ENCODE data around the gene RPRD1B. TPM values are rescaled to one million over a fixed set of nuclear protein-coding genes. Genes with fewer than 3 reads are reported as not detected.
A peak's percentile ranks its signal among the peaks of the same experiment; 100 is the strongest.

Gene RPRD1B
- polyA plus RNA-seq (2012; ENCODE audit: insufficient read depth, insufficient read length, low read depth): 23.5 TPM

GRCh38 chr20:38033330-38034107, at the start of gene RPRD1B, which contains the start of gene TTI1:
RPRD1B (plus strand) TSS chr20:38033746; CDS start chr20:38033948, 202 bp downstream.
TTI1 (minus strand) TSS chr20:38033456; CDS start chr20:38013816, 19,640 bp downstream.
- Histone ChIP-seq H3K36me3 (peaks cover 23% of the 10 kb centered on the region), H3K4me3 (ENCODE audit: low read depth, low read length) (peak within 1 kb of the TSS; percentile 98), H3K4me1 (no peaks in the 10 kb centered on the region; the same call in 1 of the 2 replicates), H3K27me3 (no peaks in the 10 kb centered on the region), H3K9me3 (no peaks in the 10 kb centered on the region)
- no peak for TF ChIP-seq CTCF (IDR thresholded peaks at IDR 0.05; ENCODE audit: low read depth, low read length)
- DNase-seq: peak; percentile 91

- DNase-seq: peak; percentile 56
- Histone ChIP-seq H3K27me3 (no peaks in the 10 kb centered on the region), H3K9me3 (peaks cover 4% of the 10 kb centered on the region; the same call in 1 of the 2 replicates), H3K4me1 (peaks cover 39% of the 10 kb centered on the region), H3K4me3 (ENCODE audit: low read depth, low read length) (no peak overlapping the region), H3K36me3 (peaks cover 4% of the 10 kb centered on the region)
- no peak for TF ChIP-seq CTCF (IDR thresholded peaks at IDR 0.05; ENCODE audit: low read depth, low read length)
These were observed 49.3 kb upstream of the RPRD1B start for GRCh38 chr20:37984018-37984785.

GRCh38 chr20:37986044-37986858, 47.3 kb upstream of the RPRD1B start:
- H3K36me3 ChIP-seq: peaks cover 4% of the 10 kb centered on the region

GRCh38 chr20:37986873-37987601, 46.5 kb upstream of the RPRD1B start:
- peak overlapping the region; percentile 4; the same call in 1 of the 2 replicates for H3K4me3 ChIP-seq (ENCODE audit: low read depth, low read length)
- no peak for TF ChIP-seq CTCF (IDR thresholded peaks at IDR 0.05; ENCODE audit: low read depth, low read length)
- H3K9me3 ChIP-seq: peaks cover 4% of the 10 kb centered on the region; the same call in 1 of the 2 replicates
- DNase-seq: peak; percentile 84
- peaks cover 57% of the 10 kb centered on the region for H3K4me1 ChIP-seq
- no peaks in the 10 kb centered on the region for H3K27me3 ChIP-seq
- no peaks in the 10 kb centered on the region; the same call in none of the 2 replicates for H3K36me3 ChIP-seq

More at GRCh38 chr20:37986044-37986858, 47.3 kb upstream of the RPRD1B start:
- Histone ChIP-seq H3K4me3 (ENCODE audit: low read depth, low read length) (no peak overlapping the region), H3K4me1 (peaks cover 52% of the 10 kb centered on the region), H3K27me3 (no peaks in the 10 kb centered on the region), H3K9me3 (peaks cover 4% of the 10 kb centered on the region; the same call in 1 of the 2 replicates)
- no peak for DNase-seq
- no peak for TF ChIP-seq CTCF (IDR thresholded peaks at IDR 0.05; ENCODE audit: low read depth, low read length)

- Histone ChIP-seq H3K4me3 (ENCODE audit: low read depth, low read length) (peak overlapping the region; percentile 4), H3K4me1 (peaks cover 62% of the 10 kb centered on the region), H3K27me3 (no peaks in the 10 kb centered on the region), H3K9me3 (peaks cover 4% of the 10 kb centered on the region; the same call in 1 of the 2 replicates), H3K36me3 (no peaks in the 10 kb centered on the region; the same call in none of the 2 replicates)
- TF ChIP-seq CTCF (IDR thresholded peaks at IDR 0.05; ENCODE audit: low read depth, low read length): no peak
- peak; percentile 83 for DNase-seq
These were observed 45.8 kb upstream of the RPRD1B start for GRCh38 chr20:37987602-37988290.
